ENCODE data around the gene CARD19. TPM values are rescaled to one million over a fixed set of nuclear protein-coding genes. Genes with fewer than 3 reads are reported as not detected.

The CARD19 gene
- total RNA-seq, 1 experiment from 2014 or later: 54.5 TPM

DNA sequence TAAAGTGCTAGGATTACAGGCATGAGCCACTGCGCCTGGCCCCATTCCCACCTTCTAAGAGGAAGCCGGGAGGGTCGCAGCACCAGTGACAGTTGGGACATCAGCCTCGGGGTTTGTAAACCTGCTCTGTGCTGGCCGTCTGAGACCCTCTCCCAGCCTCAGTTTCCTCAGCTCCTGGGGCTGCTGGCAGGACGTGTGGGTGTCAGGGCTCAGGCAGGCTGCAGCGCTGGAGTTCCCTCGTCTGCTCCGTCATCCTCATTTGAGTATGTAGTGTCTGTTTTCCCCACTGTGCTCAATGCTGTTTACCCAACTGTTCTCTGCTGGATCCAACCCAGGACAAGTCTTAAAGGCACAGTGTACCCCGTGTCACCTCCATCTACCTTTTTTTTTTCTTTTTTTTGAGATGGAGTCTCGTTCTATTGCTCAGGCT lies 40.0 kb downstream of the CARD19 start:
- no peak overlapping the region for H3K4me3 ChIP-seq (replicated peaks in 1 of 2; ENCODE audit: low read depth in 1 of 2, low read length in 2 of 2)
- no peak overlapping the region for H3K9ac ChIP-seq (ENCODE audit: low read length)
- H3K27me3 ChIP-seq (ENCODE audit: insufficient read depth, low read length): no peaks in the 10 kb centered on the region
- DNase-seq (ENCODE audit: low read depth, low spot score): no peak
- RAD21 ChIA-PET (ENCODE audit: low non-redundant PET in 1 of 2, low total read pairs in 2 of 2, uncharacterized antibody in 2 of 2, unreplicated experiment in 2 of 2): no interaction called here
- no peaks in the 10 kb centered on the region for H3K36me3 ChIP-seq (ENCODE audit: control insufficient read depth in 1 of 2, insufficient read depth in 2 of 2, low read length in 2 of 2)
- POLR2A ChIA-PET: no interaction called here
- no peak overlapping the region for H3K27ac ChIP-seq (ENCODE audit: low read depth, low read length)
- no peaks in the 10 kb centered on the region for H3K9me2 ChIP-seq (ENCODE audit: insufficient read depth)
- ATAC-seq: no peak
- H3K4me2 ChIP-seq (ENCODE audit: low read length): no peak overlapping the region
- CTCF ChIA-PET: no interaction called here
- no peaks in the 10 kb centered on the region for H3K9me3 ChIP-seq (ENCODE audit: control insufficient read depth in 1 of 2, insufficient read depth in 1 of 2, low read depth in 1 of 2, low read length in 2 of 2)
- H2AFZ ChIP-seq (ENCODE audit: low read depth, low read length, poor library complexity, severe bottlenecking): no peak overlapping the region
- H3K79me2 ChIP-seq (ENCODE audit: insufficient read depth, low read length): peaks cover 22% of the 10 kb centered on the region; the same call in 1 of the 2 replicates
- BruUV-seq (replicated peaks): no TSS peak
- peaks cover 17 to 28% of the 10 kb centered on the region in 2 experiments for H3K4me1 ChIP-seq (ENCODE audit: control insufficient read depth in 1 of 2, insufficient read depth in 2 of 2, low read length in 2 of 2)
- intact Hi-C loops (cut with micrococcal nuclease): no loop called here
- no peaks in the 10 kb centered on the region for H4K20me1 ChIP-seq (ENCODE audit: insufficient read depth)
- TF ChIP-seq, protein P1, sequence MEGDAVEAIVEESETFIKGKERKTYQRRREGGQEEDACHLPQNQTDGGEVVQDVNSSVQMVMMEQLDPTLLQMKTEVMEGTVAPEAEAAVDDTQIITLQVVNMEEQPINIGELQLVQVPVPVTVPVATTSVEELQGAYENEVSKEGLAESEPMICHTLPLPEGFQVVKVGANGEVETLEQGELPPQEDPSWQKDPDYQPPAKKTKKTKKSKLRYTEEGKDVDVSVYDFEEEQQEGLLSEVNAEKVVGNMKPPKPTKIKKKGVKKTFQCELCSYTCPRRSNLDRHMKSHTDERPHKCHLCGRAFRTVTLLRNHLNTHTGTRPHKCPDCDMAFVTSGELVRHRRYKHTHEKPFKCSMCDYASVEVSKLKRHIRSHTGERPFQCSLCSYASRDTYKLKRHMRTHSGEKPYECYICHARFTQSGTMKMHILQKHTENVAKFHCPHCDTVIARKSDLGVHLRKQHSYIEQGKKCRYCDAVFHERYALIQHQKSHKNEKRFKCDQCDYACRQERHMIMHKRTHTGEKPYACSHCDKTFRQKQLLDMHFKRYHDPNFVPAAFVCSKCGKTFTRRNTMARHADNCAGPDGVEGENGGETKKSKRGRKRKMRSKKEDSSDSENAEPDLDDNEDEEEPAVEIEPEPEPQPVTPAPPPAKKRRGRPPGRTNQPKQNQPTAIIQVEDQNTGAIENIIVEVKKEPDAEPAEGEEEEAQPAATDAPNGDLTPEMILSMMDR (IDR thresholded peaks at IDR 0.05 in 2 of 3, conservative IDR thresholded peaks at IDR 0.05 in 1 of 3; ENCODE audit: borderline replicate concordance in 1 of 3, insufficient read depth in 1 of 3, low read depth in 2 of 3, low read length in 2 of 3): no peak
- TF ChIP-seq POLR2A (IDR thresholded peaks at IDR 0.05; ENCODE audit: borderline replicate concordance, extremely low read depth, insufficient read depth, insufficient read length): no peak
- TF ChIP-seq CEBPB (IDR thresholded peaks at IDR 0.05; ENCODE audit: low read depth): no peak
- TF ChIP-seq TCF7L2 (IDR thresholded peaks at IDR 0.05; ENCODE audit: borderline replicate concordance, extremely low read depth, insufficient read depth, insufficient read length): no peak
- no peak for TF ChIP-seq SRF (IDR thresholded peaks at IDR 0.05; ENCODE audit: low read depth)
- no peak for TF ChIP-seq CBX3 (IDR thresholded peaks at IDR 0.05; ENCODE audit: low read depth)
- TF ChIP-seq ELF1 (IDR thresholded peaks at IDR 0.05; ENCODE audit: borderline replicate concordance, low read depth): no peak
- no peak for TF ChIP-seq ZFX (IDR thresholded peaks at IDR 0.05)
- no peak for TF ChIP-seq SP1 (IDR thresholded peaks at IDR 0.05; ENCODE audit: low read depth)
- TF ChIP-seq, protein P2, sequence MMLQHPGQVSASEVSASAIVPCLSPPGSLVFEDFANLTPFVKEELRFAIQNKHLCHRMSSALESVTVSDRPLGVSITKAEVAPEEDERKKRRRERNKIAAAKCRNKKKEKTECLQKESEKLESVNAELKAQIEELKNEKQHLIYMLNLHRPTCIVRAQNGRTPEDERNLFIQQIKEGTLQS (IDR thresholded peaks at IDR 0.05): no peak
- TF ChIP-seq, protein P3, sequence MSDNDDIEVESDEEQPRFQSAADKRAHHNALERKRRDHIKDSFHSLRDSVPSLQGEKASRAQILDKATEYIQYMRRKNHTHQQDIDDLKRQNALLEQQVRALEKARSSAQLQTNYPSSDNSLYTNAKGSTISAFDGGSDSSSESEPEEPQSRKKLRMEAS (IDR thresholded peaks at IDR 0.05): no peak
- TF ChIP-seq, protein P4, sequence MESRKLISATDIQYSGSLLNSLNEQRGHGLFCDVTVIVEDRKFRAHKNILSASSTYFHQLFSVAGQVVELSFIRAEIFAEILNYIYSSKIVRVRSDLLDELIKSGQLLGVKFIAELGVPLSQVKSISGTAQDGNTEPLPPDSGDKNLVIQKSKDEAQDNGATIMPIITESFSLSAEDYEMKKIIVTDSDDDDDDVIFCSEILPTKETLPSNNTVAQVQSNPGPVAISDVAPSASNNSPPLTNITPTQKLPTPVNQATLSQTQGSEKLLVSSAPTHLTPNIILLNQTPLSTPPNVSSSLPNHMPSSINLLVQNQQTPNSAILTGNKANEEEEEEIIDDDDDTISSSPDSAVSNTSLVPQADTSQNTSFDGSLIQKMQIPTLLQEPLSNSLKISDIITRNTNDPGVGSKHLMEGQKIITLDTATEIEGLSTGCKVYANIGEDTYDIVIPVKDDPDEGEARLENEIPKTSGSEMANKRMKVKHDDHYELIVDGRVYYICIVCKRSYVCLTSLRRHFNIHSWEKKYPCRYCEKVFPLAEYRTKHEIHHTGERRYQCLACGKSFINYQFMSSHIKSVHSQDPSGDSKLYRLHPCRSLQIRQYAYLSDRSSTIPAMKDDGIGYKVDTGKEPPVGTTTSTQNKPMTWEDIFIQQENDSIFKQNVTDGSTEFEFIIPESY (IDR thresholded peaks at IDR 0.05; ENCODE audit: extremely low read depth, insufficient replicate concordance, low read length): no peak
- no peak for TF ChIP-seq EZH2phosphoT487 (IDR thresholded peaks at IDR 0.05; ENCODE audit: borderline replicate concordance)
- TF ChIP-seq EZH2 (IDR thresholded peaks at IDR 0.05): no peak
- no peak for TF ChIP-seq SIN3A (IDR thresholded peaks at IDR 0.05; ENCODE audit: low read depth)
- TF ChIP-seq, protein P5, sequence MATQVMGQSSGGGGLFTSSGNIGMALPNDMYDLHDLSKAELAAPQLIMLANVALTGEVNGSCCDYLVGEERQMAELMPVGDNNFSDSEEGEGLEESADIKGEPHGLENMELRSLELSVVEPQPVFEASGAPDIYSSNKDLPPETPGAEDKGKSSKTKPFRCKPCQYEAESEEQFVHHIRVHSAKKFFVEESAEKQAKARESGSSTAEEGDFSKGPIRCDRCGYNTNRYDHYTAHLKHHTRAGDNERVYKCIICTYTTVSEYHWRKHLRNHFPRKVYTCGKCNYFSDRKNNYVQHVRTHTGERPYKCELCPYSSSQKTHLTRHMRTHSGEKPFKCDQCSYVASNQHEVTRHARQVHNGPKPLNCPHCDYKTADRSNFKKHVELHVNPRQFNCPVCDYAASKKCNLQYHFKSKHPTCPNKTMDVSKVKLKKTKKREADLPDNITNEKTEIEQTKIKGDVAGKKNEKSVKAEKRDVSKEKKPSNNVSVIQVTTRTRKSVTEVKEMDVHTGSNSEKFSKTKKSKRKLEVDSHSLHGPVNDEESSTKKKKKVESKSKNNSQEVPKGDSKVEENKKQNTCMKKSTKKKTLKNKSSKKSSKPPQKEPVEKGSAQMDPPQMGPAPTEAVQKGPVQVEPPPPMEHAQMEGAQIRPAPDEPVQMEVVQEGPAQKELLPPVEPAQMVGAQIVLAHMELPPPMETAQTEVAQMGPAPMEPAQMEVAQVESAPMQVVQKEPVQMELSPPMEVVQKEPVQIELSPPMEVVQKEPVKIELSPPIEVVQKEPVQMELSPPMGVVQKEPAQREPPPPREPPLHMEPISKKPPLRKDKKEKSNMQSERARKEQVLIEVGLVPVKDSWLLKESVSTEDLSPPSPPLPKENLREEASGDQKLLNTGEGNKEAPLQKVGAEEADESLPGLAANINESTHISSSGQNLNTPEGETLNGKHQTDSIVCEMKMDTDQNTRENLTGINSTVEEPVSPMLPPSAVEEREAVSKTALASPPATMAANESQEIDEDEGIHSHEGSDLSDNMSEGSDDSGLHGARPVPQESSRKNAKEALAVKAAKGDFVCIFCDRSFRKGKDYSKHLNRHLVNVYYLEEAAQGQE (IDR thresholded peaks at IDR 0.05; ENCODE audit: low read depth): no peak
- no peak for TF ChIP-seq RAD21 (IDR thresholded peaks at IDR 0.05; ENCODE audit: low read depth)
- no peak for TF ChIP-seq EGR1 (IDR thresholded peaks at IDR 0.05; ENCODE audit: low read depth)
- no peak for TF ChIP-seq FOSL1 (IDR thresholded peaks at IDR 0.05; ENCODE audit: low read depth)
- TF ChIP-seq JUND (IDR thresholded peaks at IDR 0.05): no peak
